IPS-11a (cell line): ENCODE data around the gene TMEM237.

Source experiments
- H3K4me3 ChIP-seq: one replicate; pipeline ENCODE4 v1.5.1; 2013; ENCODE audit warnings: low read depth, low read length, control low read depth

TMEM237 gene

GRCh38 chr2:201642579-201643215, 606 bp downstream of the TMEM237 start:
- peak overlapping the region; percentile 78 for H3K4me3 ChIP-seq

DNA sequence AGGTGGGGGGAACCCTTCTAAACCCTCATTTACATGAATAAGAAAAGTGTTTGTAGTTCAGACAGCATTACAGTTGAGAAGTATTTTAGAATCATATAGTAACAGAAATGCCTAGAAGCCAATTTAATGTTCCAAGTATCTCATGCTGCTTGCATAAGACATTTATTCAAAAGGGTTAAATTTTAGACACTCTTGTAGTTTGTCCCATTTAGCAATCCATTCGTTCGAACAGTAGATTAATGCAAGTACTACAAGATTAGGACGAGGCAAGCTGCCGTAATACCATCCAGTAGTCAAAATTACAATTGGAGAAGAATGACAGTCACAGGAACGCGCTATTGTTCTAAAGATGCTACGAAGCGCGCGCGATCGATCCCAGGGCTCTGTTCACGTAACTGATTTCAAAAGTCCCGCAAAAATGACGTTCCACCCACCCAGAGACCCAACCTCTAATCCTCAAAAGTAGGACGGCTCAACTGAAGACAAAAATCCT, 1.2 kb downstream of the TMEM237 start:
- peak overlapping the region; percentile 78 for H3K4me3 ChIP-seq

DNA sequence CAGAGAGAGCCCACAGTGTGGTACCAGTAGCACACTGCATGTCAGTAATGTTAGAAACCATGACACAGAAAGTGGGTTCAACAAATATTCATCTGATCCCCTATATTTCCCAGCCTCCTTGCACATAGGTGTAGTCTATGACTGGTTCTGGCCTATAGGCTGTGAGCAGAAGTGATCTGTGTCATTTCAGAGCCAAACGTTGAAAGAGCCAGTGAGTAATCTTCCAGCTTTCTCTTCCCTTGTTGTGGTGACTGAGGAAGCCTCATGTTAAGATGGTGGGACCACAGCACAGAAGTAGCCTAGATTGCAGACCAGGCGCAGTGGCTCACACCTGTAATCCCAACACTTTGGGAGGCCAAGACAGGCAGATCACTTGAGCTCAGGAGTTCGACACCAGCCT, 4.1 kb downstream of the TMEM237 start:
- no peak overlapping the region for H3K4me3 ChIP-seq

DNA sequence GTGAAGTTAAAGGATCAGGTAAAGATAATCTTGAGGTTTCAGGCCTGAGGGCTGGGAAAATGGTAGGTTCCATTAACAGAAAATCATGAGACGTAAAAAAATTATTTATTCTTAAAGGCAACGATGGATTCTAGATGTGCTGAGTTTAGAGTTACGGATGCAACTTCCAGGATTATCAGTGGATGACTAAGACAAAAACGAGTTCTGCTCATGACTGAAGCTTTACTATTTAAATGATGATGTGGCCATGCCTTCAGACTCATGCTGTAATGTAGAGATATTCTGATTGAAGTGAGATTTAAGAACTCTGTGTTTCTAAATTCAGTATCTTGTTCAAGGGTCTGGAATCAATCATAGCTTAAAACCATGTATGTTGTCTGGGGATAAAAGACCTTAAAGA, 5.0 kb downstream of the TMEM237 start:
- H3K4me3 ChIP-seq = no peak overlapping the region

DNA sequence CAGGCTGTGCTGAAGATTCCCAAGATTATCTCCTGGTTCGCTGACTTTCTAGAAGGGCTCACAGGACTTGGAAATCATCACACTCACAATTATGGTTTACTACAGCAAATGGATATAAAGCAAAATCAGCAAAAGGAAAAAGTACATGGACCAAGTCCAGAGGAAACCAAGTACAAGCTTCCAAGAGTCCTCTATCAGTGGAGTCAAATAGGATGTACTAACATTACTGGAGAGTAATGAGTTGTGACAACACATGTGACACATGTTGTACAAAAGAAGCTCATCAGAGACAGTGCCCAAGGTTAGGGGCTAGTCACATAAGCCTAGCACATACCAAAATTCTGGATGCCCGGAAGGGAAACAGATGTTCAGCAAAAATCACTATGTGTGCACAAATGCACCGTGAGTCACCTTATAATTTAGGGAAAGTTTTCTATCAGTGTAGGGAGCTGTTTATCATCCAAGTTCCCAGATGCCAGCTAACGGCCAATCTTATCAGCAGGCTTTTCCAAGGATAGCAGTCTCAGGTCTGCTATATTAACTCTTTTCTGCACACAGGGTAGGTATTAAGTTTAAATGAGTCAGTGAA, 9.5 kb downstream of the TMEM237 start:
- H3K4me3 ChIP-seq = no peak overlapping the region

- H3K4me3 ChIP-seq = no peak overlapping the region
Observed at GRCh38 chr2:201631041-201631440, 12.3 kb downstream of the TMEM237 start.

- H3K4me3 ChIP-seq = no peak overlapping the region
Observed at GRCh38 chr2:201630577-201630976, 12.7 kb downstream of the TMEM237 start.

- H3K4me3 ChIP-seq = no peak overlapping the region
Observed at GRCh38 chr2:201628545-201628944, 14.8 kb downstream of the TMEM237 start.

DNA sequence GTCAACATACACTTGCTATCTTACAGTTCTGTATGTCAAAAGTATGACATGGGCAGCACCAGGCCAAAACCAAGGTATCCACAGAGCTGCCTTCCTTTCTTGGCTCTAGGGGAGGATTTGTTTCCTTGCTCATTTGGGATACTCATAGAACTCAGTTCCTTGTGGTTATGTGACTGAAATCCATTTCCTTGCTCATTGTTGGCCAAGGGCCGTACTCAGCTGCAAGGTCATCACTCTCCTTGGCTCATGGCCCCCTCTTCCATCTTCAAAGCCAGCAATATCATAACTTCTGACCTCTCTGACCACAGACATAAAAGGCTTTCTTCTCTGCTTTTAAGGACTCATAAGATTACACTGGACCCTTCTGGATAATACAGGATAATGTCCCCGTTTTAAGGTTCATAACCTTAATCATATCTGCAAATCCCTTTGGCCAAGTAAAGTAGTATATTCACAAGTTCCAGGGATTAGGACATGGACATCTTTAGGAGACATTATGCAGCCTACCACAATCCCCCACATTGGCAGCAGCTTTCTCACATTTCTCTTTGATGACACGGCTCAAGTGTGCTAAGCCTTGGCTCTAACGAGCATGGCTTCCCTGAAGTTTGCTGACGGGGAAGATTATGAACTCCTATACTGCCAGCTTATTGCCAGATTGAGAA, 20.9 kb downstream of the TMEM237 start:
- H3K4me3 ChIP-seq = no peak overlapping the region

GRCh38 chr2:201621293-201621999, 21.9 kb downstream of the TMEM237 start:
- no peak overlapping the region for H3K4me3 ChIP-seq

GRCh38 chr2:201618744-201619662, 24.3 kb downstream of the TMEM237 start:
- H3K4me3 ChIP-seq = no peak overlapping the region

DNA sequence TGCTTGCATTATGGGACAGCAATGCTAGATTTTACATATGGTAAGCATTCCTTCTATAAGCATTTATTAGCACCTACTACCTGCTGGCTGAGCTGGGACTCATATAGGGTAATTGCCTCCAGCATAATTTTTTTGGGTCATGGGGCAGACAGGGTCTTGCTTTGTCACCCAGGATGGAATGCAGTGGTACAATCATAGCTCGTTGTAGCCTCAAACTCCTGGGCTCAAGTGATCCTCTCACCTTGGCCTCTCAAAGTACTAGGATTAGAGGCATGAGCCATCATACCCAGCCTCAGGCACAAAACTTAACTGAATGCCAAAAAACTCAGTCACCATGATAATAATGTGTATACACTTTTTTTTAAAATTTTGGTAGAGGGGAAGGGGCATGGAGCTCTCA, 35.3 kb downstream of the TMEM237 start:
- H3K4me3 ChIP-seq = no peak overlapping the region

DNA sequence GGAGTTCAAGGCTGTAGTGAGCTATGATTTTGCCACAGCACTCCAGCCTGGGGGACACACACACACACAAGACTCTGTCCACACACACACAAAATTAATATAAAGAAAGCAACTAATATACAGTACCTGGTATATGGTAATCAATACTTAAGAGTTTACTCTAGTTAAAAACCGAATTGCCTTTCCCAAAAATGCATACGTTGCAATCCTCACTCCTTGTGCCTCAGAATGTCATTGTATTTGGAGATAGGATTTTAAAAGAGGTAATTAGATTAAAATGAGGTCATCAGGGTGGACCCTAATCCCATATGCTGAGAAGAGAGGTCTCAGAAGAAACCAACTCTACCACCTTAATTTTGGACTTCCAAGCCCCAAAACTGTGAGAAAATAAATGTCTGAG, 35.7 kb downstream of the TMEM237 start:
- H3K4me3 ChIP-seq = no peak overlapping the region

DNA sequence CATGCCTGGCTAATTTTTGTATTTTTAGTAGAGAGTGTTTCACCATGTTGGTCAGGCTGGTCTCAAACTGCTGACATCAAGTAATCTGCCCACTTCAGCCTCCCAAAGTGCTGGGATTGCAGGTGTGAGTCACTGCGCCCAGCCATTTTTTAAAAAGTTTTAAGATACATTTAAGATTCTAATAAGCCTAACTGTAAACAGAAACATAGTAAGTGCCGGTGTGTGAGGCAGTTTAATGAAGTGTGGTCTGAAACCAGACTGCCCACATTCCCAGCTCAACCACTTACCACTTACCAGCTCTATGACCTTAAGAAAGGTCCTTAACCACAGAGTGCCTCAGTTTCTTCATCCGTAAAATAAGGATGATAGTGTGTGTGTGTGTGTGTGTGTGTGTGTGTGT, 42.4 kb downstream of the TMEM237 start:
- H3K4me3 ChIP-seq = no peak overlapping the region

GRCh38 chr2:201597397-201597796, 45.9 kb downstream of the TMEM237 start:
- H3K4me3 ChIP-seq = no peak overlapping the region

DNA sequence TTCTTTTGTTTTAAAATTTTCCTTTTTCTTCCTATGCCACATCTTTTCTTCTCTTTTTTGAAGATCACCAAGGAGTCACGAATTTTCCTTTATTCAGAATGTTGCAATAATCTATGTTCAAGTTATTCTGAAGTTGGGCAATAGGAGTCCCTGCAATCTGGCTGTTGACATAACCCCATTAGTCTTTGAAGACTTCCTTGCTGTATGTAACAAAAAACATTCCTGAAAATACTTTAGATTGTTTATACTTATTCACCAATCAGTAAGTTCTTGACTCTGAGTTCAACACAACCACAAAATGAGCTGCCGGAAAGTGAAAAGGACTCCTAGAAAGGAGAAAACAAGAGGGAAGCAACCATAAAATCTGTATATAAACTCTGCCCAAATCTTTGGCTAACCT, 62.8 kb downstream of the TMEM237 start:
- H3K4me3 ChIP-seq = no peak overlapping the region

GRCh38 chr2:201579536-201579935, 63.8 kb downstream of the TMEM237 start:
- no peak overlapping the region for H3K4me3 ChIP-seq

DNA sequence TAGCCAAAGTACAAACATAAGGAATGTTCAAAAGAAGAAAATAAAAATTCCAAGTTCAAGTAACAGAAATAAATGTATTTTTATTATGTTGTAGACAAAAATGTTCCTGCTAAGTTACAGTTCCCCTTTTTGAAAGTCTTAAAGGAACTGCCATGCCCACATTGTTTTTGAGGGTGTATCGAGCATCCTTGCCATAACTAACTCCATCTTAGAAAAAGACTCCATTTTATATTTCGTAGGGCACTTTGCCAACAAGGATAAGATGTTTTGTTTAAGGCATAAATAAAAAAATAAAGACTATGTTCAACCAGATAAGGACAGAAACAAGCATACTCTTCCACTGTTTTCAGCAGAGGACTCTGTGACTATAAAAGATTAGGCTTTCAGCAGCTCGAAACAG, 67.3 kb downstream of the TMEM237 start:
- H3K4me3 ChIP-seq = no peak overlapping the region

DNA sequence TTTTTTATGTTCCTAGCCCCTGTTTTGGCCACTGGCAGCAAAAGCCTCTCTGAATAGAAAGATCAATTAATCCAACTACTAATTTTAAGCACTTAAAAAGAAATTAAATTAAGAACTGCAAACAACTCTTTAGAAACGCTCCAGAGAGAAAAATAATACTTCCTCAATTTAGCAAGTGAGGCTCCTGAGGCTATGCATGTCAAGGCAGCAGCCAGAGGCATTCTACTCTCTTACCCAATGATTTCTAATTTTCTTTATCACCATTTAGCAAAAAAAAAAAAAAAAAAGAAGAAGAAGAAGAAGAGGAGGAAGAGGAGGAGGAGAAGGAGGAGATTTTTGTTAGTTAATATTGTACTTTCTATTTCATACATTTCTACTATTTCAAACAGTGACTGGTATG, 68.5 kb downstream of the TMEM237 start:
- no peak overlapping the region for H3K4me3 ChIP-seq

DNA sequence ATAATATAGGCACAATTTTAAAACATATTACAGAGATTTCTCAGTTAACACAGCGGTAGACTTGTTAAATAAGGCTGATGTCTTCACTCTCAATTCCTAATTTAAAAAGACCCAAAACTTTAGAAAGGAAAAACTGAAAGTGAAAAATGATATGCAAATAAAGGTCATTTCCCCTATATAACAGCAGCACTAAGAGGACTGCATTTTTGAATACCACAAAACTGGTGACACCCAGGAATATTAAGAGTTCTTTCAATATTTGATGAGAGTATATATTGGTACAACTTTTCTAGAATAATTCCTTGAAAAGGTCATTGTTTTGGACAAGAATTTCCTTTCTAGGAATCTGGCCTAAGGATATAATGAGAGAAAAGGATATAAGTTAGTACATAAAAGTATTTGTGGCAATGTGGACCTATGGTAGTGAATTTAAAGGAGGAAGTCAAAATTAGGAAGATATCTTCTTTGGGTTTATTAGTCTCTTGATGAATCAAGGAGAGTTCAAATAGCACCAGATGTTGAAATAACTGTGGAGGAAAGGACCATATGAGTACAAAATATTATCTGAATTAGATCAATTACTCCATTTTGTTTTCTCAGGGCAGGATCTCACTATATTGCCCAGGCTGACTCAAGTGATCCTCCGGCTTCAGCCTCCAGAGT, 70.3 kb downstream of the TMEM237 start:
- no peak overlapping the region for H3K4me3 ChIP-seq
